OCI-LY7 (cell line): ENCODE data around the gene CDYL. TPM values are rescaled to one million over a fixed set of nuclear protein-coding genes. Genes with fewer than 3 reads are reported as not detected.

ENCODE experiments used
- BruUV-seq: library from RNA; stranded (reverse); fragments of 400-500 nt; replicated peaks from 2 replicates; lab custom pipeline; 2021; lab: Mats Ljungman, UMichigan
- CTCF ChIA-PET: fragments of 300-600 bp; sonication (Branson Sonifier 250); formaldehyde crosslinking; loops from one replicate; lab custom pipeline; 2022; ENCODE audit warnings: antibody characterized with exemption; ENCODE audit not compliant: unreplicated experiment; lab: Charles Lee
- POLR2A ChIA-PET: fragments of 300-600 bp; sonication (Branson Sonifier 250); formaldehyde crosslinking; loops from one replicate; lab custom pipeline; 2022; ENCODE audit warnings: antibody characterized with exemption; lab: Charles Lee
- DNase-seq: peaks from one replicate; pipeline ENCODE4 v3.0.0-alpha.2; 2015; ENCODE audit warnings: low spot score
- H2AFZ ChIP-seq: fragments of 200-600 bp; sonication (generic), shearing (Covaris generic); 2 replicates; pipeline ENCODE4 v1.6.1; 2014; ENCODE audit warnings: mild to moderate bottlenecking, antibody characterized with exemption, low read length, moderate library complexity
- H3K27ac ChIP-seq: fragments of 200-600 bp; sonication (generic); 2 replicates; pipeline ENCODE4 v1.5.1; 2014; ENCODE audit warnings: mixed run types, low read depth, mild to moderate bottlenecking, moderate library complexity, low read length, inconsistent platforms; ENCODE audit not compliant: poor library complexity, severe bottlenecking
- H3K36me3 ChIP-seq: fragments of 200-600 bp; sonication (generic); 2 replicates; pipeline ENCODE4 v1.6.1; 2014; ENCODE audit warnings: mild to moderate bottlenecking, antibody characterized with exemption, low read length, moderate library complexity, mixed read lengths; ENCODE audit not compliant: insufficient read depth
- H3K4me1 ChIP-seq: fragments of 200-600 bp; sonication (generic); 2 replicates; pipeline ENCODE4 v1.5.1; 2014; ENCODE audit warnings: mild to moderate bottlenecking, low read length; ENCODE audit not compliant: insufficient read depth, poor library complexity, severe bottlenecking
- H3K4me2 ChIP-seq: fragments of 200-600 bp; sonication (generic); 2 replicates; pipeline ENCODE4 v1.6.1; 2014; ENCODE audit warnings: mild to moderate bottlenecking, low read length
- H3K4me3 ChIP-seq: fragments of 200-600 bp; sonication (generic); 2 replicates; pipeline ENCODE4 v1.5.1; 2014; ENCODE audit warnings: mild to moderate bottlenecking, low read depth, low read length; ENCODE audit not compliant: poor library complexity, severe bottlenecking
- H3K79me2 ChIP-seq: fragments of 200-600 bp; sonication (generic); 2 replicates; pipeline ENCODE4 v1.6.1; 2016; ENCODE audit warnings: low read depth, mild to moderate bottlenecking, low read length, moderate library complexity, mixed read lengths; ENCODE audit not compliant: insufficient read depth
- H3K9me2 ChIP-seq: fragments of 200-600 bp; sonication (generic); 2 replicates; pipeline ENCODE4 v1.6.1; 2016; ENCODE audit warnings: mild to moderate bottlenecking, low read length, mixed read lengths; ENCODE audit not compliant: insufficient read depth
- H3K9me3 ChIP-seq: fragments of 200-600 bp; sonication (generic); 2 replicates; pipeline ENCODE4 v1.6.1; 2014; ENCODE audit warnings: mild to moderate bottlenecking, mixed run types, low read length, mixed read lengths
- H4K20me1 ChIP-seq: fragments of 200-600 bp; sonication (generic); 2 replicates; pipeline ENCODE4 v1.6.1; 2014; ENCODE audit warnings: mild to moderate bottlenecking, antibody characterized with exemption, low read length, moderate library complexity, mixed read lengths; ENCODE audit not compliant: insufficient read depth
- CTCF ChIP-seq: fragments of 200-600 bp; sonication (generic); conservative IDR thresholded peaks from 2 replicates; pipeline ENCODE4 v1.5.1; 2014; ENCODE audit warnings: mild to moderate bottlenecking, antibody characterized with exemption, low read length, moderate library complexity, mixed read lengths
- EZH2phosphoT487 ChIP-seq: fragments of 200-600 bp; sonication (generic); IDR thresholded peaks from 2 replicates; pipeline ENCODE4 v1.6.1; 2018; ENCODE audit warnings: low read depth, borderline replicate concordance, mild to moderate bottlenecking, mixed run types, antibody characterized with exemption, low read length, moderate library complexity, mixed read lengths
- intact Hi-C: fragments of 100-400 bp; cut with micrococcal nuclease; formaldehyde crosslinking; loops from one replicate; pipeline ENCODE4 v1.10.0; 2022; ENCODE audit not compliant: unreplicated experiment
- total RNA-seq, 2 experiments: library from RNA; depleted of rRNA in 1 of 2; stranded (reverse); fragments of >200 nt in 1 of 2; shearing (Covaris generic) in 1 of 2; gene quantifications; 2 replicates each; pipeline ENCODE4 v1.2.3, GENCODE V29; 2014 to 2022

CDYL gene
- total RNA-seq, 2 experiments from 2014 or later, result 33.6 to 76.4 TPM

- H4K20me1 ChIP-seq, result no peaks in the 10 kb centered on the region
- POLR2A ChIA-PET, result no interaction called here
- BruUV-seq, result no TSS peak
- H3K27ac ChIP-seq, result no peak overlapping the region
- H3K79me2 ChIP-seq, result no peaks in the 10 kb centered on the region
- no peak overlapping the region for H2AFZ ChIP-seq
- no peak overlapping the region for H3K4me2 ChIP-seq
- CTCF ChIA-PET, result no interaction called here
- no peaks in the 10 kb centered on the region for H3K9me3 ChIP-seq
- H3K4me1 ChIP-seq, result no peaks in the 10 kb centered on the region
- H3K4me3 ChIP-seq, result no peak overlapping the region
- H3K36me3 ChIP-seq, result no peaks in the 10 kb centered on the region
- TF ChIP-seq CTCF (no peak), EZH2phosphoT487 (no peak)
- no peaks in the 10 kb centered on the region for H3K9me2 ChIP-seq
- intact Hi-C loops, result no loop called here
- no peak for DNase-seq
These were observed 197.2 kb downstream of the CDYL start for GRCh38 chr6:4973415-4973814.

- Histone ChIP-seq H3K4me2 (no peak overlapping the region), H2AFZ (no peak overlapping the region), H3K36me3 (no peaks in the 10 kb centered on the region), H4K20me1 (no peaks in the 10 kb centered on the region), H3K9me3 (no peaks in the 10 kb centered on the region), H3K79me2 (no peaks in the 10 kb centered on the region), H3K4me1 (no peaks in the 10 kb centered on the region), H3K4me3 (no peak overlapping the region), H3K9me2 (no peaks in the 10 kb centered on the region), H3K27ac (no peak overlapping the region)
- DNase-seq, result no peak
- intact Hi-C loops, result no loop called here
- BruUV-seq, result no TSS peak
- ChIA-PET POLR2A (interaction anchor here (0.7 kb wide), 1 partner anchor 25 kb away, joined by 3 read pairs; no protein-coding TSS in a partner anchor), CTCF (no interaction called here)
- TF ChIP-seq CTCF, result no peak
- TF ChIP-seq EZH2phosphoT487, result no peak
These were observed 198.0 kb downstream of the CDYL start for GRCh38 chr6:4973982-4974745.

- H3K79me2 ChIP-seq, result no peaks in the 10 kb centered on the region
- ChIA-PET CTCF (no interaction called here), POLR2A (interaction anchor here (0.6 kb wide), 1 partner anchor 250 kb away, joined by 3 read pairs; no protein-coding TSS in a partner anchor)
- TF ChIP-seq EZH2phosphoT487, result no peak
- TF ChIP-seq CTCF, result no peak
- no peaks in the 10 kb centered on the region for H3K4me1 ChIP-seq
- no TSS peak for BruUV-seq
- H3K27ac ChIP-seq, result no peak overlapping the region
- H3K4me2 ChIP-seq, result no peak overlapping the region
- H4K20me1 ChIP-seq, result no peaks in the 10 kb centered on the region
- H3K9me3 ChIP-seq, result no peaks in the 10 kb centered on the region
- H3K9me2 ChIP-seq, result no peaks in the 10 kb centered on the region
- DNase-seq, result no peak
- no peak overlapping the region for H3K4me3 ChIP-seq
- H2AFZ ChIP-seq, result no peak overlapping the region
- H3K36me3 ChIP-seq, result no peaks in the 10 kb centered on the region
- intact Hi-C loops, result no loop called here
These were observed 198.8 kb downstream of the CDYL start for GRCh38 chr6:4974962-4975361.
